Adrenal gland (tissue), 5 donors: ENCODE results near the gene NPY.

ENCODE experiments used
- POLR2A ChIP-seq, 2 donors: fragments of 450-650 bp; IDR thresholded peaks; one replicate each; pipeline ENCODE4 v1.6.1; 2017; ENCODE audit warnings: antibody characterized with exemption in 2 of 2, mild to moderate bottlenecking in 2 of 2, moderate library complexity in 1 of 2
- TF ChIP-seq, protein P1 (sequence below), 6 experiments: fragments of 450-650 bp in 4 of 6; fragments of 200-600 bp in 2 of 6; sonication (generic) in 1 of 6; IDR thresholded peaks; 1 replicate in 5 of 6; 2 replicates in 1 of 6; pipeline versions ENCODE4 v1.5.1 to v1.8.0; 2016 to 2021; ENCODE audit warnings: antibody characterized with exemption in 6 of 6, mild to moderate bottlenecking in 2 of 6, moderate library complexity in 1 of 6
- donor health status: DM: no; HTN: no; CAD: no.

- TF ChIP-seq POLR2A (IDR thresholded peaks at IDR 0.05) = no peak
- TF ChIP-seq, protein P1, sequence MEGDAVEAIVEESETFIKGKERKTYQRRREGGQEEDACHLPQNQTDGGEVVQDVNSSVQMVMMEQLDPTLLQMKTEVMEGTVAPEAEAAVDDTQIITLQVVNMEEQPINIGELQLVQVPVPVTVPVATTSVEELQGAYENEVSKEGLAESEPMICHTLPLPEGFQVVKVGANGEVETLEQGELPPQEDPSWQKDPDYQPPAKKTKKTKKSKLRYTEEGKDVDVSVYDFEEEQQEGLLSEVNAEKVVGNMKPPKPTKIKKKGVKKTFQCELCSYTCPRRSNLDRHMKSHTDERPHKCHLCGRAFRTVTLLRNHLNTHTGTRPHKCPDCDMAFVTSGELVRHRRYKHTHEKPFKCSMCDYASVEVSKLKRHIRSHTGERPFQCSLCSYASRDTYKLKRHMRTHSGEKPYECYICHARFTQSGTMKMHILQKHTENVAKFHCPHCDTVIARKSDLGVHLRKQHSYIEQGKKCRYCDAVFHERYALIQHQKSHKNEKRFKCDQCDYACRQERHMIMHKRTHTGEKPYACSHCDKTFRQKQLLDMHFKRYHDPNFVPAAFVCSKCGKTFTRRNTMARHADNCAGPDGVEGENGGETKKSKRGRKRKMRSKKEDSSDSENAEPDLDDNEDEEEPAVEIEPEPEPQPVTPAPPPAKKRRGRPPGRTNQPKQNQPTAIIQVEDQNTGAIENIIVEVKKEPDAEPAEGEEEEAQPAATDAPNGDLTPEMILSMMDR (IDR thresholded peaks at IDR 0.05) = no peak
Measured at GRCh38 chr7:24245362-24245761, 38.6 kb upstream of the NPY start.
